Measurements from ENCODE around the gene SNX21.

The SNX21 gene

DNA sequence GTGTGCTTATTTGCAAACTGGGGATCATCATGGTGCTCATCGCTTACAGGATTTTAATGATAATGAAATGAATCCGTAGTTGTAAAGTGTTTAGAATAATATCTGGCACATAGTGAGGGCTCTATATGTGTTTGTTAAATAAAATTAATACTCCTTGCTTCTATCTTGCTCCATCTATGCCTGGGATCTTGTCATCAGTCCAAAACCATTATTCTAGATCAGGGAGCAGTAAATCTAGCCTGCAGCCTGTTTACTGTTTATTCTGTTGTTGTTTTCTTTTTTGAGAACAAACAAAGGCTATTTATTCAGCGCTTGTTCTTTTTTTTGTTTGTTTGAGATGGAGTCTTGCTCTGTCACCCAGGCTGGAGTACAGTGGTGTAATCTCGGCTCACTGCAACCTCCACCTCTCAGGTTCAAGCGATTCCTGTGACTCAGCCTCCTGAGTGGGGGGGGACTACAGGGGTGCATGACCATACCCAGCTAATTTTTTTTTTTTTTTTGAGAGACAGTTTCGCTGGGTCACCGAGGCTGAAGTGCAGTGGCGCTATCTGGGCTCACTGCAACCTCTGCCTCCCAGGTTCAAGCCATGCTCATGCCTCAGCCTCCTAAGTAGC is 15.5 kb downstream of the SNX21 start:
- no peaks in the 10 kb centered on the region for H3K27me3 Mint-ChIP-seq
- intact Hi-C loops (cut with micrococcal nuclease) = no loop called here

DNA sequence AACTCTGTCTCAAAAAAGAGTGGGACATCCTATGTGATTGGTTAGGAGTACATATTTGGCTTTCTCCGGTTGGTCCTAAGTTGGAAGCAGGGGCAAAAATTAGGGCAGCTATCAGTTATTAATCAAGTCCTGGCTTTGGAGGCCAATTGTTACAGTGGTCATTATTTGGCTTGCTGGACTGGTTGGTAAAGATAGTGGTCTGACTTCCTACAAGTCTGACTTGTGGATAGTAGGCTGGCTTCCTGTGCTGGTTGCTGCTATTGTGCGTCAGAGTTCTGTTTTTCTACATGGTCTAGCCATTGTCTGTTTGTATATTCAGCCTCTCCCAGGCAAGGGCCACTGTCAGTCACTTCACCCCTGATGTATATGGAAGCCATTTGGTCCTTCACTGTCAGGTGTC is 16.6 kb downstream of the SNX21 start:
- H3K9me3 Mint-ChIP-seq = no peaks in the 10 kb centered on the region
- H3K27ac Mint-ChIP-seq = no peak overlapping the region
- no peak overlapping the region for H3K4me3 Mint-ChIP-seq
- intact Hi-C loops (cut with micrococcal nuclease) = no loop called here
- peaks cover 99% of the 10 kb centered on the region for H3K36me3 Mint-ChIP-seq (ENCODE audit: low read depth)
- H3K27me3 Mint-ChIP-seq = no peaks in the 10 kb centered on the region
- H3K4me1 Mint-ChIP-seq (ENCODE audit: low read depth) = peaks cover 10% of the 10 kb centered on the region

More for the DNA sequence above, 15.5 kb downstream of the SNX21 start:
- Mint-ChIP-seq H3K27ac (no peak overlapping the region), H3K4me1 (ENCODE audit: low read depth) (no peaks in the 10 kb centered on the region), H3K9me3 (no peaks in the 10 kb centered on the region), H3K36me3 (ENCODE audit: low read depth) (peaks cover 99% of the 10 kb centered on the region), H3K4me3 (no peak overlapping the region)

DNA sequence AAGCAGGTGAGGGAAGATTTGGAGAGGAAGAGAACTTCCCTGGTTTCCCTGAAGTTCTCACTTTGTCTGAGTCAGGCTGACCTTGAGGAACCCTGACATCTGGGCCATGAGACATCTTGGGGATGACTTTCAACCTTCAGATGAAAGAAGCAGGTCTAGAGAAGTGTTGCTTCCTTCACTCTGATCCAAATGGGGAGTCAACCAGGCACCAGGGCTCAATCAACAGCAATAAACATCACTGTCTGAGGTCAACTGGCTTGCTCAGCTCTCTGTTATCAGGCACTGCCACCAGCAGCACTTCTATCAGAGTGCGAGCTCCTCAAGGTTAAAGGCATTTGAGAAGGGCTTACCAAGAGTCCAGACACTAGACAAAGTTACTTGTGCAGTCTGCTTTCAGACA is 17.3 kb downstream of the SNX21 start:
- Mint-ChIP-seq H3K9me3 (no peaks in the 10 kb centered on the region), H3K27me3 (no peaks in the 10 kb centered on the region), H3K4me3 (no peak overlapping the region), H3K36me3 (ENCODE audit: low read depth) (peaks cover 94% of the 10 kb centered on the region), H3K4me1 (ENCODE audit: low read depth) (peaks cover 14% of the 10 kb centered on the region), H3K27ac (no peak overlapping the region)
- intact Hi-C loops (cut with micrococcal nuclease) = no loop called here

DNA sequence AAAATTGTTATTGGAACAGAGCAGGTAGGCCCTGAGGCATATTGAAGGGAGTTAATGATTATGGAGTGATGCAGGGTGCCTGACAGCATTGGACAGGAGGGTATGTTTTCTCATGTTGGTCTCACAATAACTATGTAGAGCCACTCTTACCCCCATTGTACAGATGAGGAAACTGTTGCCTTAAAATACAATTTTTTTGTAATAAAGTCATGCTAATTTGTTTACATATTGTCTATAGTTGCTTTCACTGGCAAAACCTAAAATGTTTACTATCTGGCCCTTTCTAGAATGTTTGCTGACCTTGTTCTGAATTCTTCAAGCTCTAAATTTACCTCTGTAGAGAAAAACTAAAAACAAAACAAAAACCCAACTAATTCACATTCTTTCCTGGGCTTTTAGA is 17.9 kb downstream of the SNX21 start:
- no peak overlapping the region for H3K4me3 Mint-ChIP-seq

DNA sequence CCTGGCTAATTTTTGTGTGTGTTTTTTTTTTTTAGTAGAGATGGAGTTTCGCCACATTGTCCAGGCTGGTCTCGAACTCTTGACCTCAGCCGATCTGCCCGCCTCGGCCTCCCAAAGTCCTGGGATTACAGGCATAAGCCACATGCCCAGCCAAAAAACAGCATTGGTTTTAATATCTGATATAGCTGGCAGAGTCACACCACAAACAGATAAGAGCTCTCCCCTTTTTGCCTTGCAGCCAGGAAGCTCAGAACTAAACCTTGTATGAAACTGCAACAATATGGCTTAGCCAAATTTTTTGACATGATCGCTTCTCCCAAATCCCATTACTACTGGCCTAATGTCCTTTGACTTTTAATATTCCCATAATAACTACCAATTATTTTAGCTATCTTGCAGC is 18.7 kb downstream of the SNX21 start:
- Mint-ChIP-seq H3K27me3 (no peaks in the 10 kb centered on the region), H3K4me3 (no peak overlapping the region), H3K9me3 (no peaks in the 10 kb centered on the region), H3K27ac (no peak overlapping the region), H3K4me1 (ENCODE audit: low read depth) (peaks cover 23% of the 10 kb centered on the region), H3K36me3 (ENCODE audit: low read depth) (peaks cover 89% of the 10 kb centered on the region)
- intact Hi-C loops (cut with micrococcal nuclease) = no loop called here

More for the DNA sequence above, 17.9 kb downstream of the SNX21 start:
- Mint-ChIP-seq H3K36me3 (ENCODE audit: low read depth) (peaks cover 89% of the 10 kb centered on the region), H3K4me1 (ENCODE audit: low read depth) (peaks cover 20% of the 10 kb centered on the region), H3K9me3 (no peaks in the 10 kb centered on the region), H3K27me3 (no peaks in the 10 kb centered on the region), H3K27ac (no peak overlapping the region)
- intact Hi-C loops (cut with micrococcal nuclease) = no loop called here

DNA sequence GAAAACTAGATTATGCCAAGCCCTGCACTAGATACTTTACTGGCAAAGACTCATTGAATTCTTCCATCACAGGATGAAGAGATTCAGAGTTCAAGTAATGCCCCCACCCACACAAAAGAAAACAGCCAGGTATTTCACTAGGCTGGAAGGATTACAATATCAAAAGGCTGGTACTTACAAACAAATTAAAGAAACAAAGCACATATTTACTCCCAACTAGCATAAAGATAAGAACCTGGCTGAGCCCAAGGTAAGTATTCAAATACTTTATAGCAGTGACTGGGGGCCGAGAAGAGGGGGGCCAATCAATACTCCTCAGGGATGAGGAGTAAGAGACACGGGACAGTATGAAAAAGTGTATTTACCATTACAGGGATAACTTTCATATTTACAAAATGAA is 19.9 kb downstream of the SNX21 start:
- peaks cover 33% of the 10 kb centered on the region for H3K4me1 Mint-ChIP-seq (ENCODE audit: low read depth)
- intact Hi-C loops (cut with micrococcal nuclease) = no loop called here
- no peak overlapping the region for H3K4me3 Mint-ChIP-seq
- no peaks in the 10 kb centered on the region for H3K9me3 Mint-ChIP-seq
- no peak overlapping the region for H3K27ac Mint-ChIP-seq
- peaks cover 82% of the 10 kb centered on the region for H3K36me3 Mint-ChIP-seq (ENCODE audit: low read depth)
- H3K27me3 Mint-ChIP-seq = no peaks in the 10 kb centered on the region

DNA sequence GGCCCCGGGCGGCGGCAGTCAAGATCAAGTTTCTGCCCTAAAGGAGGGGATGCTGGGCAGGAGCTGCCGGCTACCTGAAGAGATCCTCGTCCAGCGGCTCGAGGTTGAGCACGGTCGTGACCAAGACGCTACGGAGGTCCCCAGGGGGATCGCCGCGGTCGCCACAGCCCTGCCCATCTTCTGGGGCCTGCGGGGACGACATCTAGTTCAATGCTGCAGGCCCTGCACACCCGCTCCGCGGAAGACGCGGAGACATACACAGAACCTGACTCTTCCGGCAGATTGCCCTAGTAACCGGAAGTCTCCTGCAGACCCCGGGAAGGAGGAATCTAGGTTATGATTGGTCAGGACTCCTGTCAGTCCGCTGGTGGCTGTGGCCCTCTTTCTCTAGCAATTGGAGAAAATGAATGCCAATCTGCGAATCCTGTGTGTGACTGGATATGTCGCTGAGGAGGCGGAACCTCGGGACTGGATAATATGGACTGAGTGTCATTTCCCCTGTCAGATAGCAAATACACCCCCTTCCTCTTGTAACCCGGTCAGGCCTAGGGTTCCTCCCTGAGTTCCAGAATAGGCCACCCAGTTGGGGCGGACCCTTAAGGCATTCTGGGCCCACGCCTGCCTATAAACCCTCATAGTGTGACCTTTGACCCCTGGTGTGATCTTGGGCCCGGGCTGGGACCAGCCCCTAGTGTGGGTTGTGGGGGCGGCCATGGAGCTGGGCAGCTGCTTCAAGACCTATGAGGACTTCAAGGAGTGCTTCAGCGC is 23.7 kb downstream of the SNX21 start, which contains the start of the genes ACOT8 and ZSWIM3:
Gene ACOT8, minus strand, starts transcription at position 279 of the 768 bp plus-strand sequence. Its CDS starts 77 bp downstream, at position 202.
Gene ZSWIM3, plus strand, starts transcription at position 501 of the 768 bp plus-strand sequence. Its CDS starts 212 bp downstream, at position 713.
- peak within 1 kb of the TSS; percentile 91 for H3K4me3 Mint-ChIP-seq
- no peaks in the 10 kb centered on the region for H3K9me3 Mint-ChIP-seq
- H3K27ac Mint-ChIP-seq = peak within 1 kb of the TSS; percentile 96
- H3K27me3 Mint-ChIP-seq = no peaks in the 10 kb centered on the region
- H3K4me1 Mint-ChIP-seq (ENCODE audit: low read depth) = peaks cover 59% of the 10 kb centered on the region
- peaks cover 44% of the 10 kb centered on the region for H3K36me3 Mint-ChIP-seq (ENCODE audit: low read depth)
- intact Hi-C loops (cut with micrococcal nuclease) = loop anchor here (1.0 to 2.0 kb wide), 2 partner anchors 44 to 78 kb away; partner anchors contain the start of gene UBE2C

DNA sequence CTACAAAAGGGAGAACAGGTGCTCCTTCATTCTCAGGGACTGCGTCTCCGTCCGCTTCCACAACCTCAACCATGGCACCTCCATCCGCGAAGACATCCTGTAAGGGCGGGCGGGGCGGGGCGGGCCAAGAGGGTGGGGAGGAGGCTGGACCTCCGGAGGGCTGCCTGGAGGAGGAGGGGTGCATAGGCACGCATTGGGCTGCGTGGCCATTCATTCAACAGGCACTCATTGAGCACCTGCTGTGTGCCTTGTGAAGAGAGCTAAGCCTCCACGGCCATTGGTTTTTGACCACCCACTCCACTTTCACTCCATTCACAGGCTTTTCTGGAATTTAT is 24.2 kb downstream of the SNX21 start:
- peak overlapping the region; percentile 96 for H3K27ac Mint-ChIP-seq
- H3K4me3 Mint-ChIP-seq = peak overlapping the region; percentile 91
- peaks cover 59% of the 10 kb centered on the region for H3K4me1 Mint-ChIP-seq (ENCODE audit: low read depth)
- no peaks in the 10 kb centered on the region for H3K27me3 Mint-ChIP-seq
- peaks cover 39% of the 10 kb centered on the region for H3K36me3 Mint-ChIP-seq (ENCODE audit: low read depth)
- intact Hi-C loops (cut with micrococcal nuclease) = loop anchor here (1.0 to 2.0 kb wide), 2 partner anchors 45 to 77 kb away; partner anchors contain the start of gene UBE2C
- no peaks in the 10 kb centered on the region for H3K9me3 Mint-ChIP-seq

DNA sequence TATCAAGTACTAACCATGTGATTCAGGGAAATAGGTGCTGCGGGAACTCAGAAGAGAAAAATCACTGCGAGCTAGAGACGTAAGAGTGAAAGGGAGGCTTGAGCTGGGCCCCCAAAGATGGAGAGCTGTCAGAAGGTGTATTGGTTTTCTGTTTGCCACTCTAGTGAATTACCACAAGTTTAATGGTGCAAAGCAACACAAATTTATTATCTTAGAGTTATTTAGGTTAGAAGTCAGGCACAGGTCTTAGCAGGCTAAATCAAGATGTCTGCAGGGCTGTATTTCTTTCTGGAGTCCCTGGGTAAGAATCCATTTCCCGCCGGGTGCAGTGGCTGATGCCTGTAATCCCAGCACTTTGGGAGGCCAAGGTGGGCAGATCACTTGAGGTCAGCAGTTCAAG is 26.3 kb downstream of the SNX21 start:
- intact Hi-C loops (cut with micrococcal nuclease) = no loop called here
- Mint-ChIP-seq H3K36me3 (ENCODE audit: low read depth) (peaks cover 19% of the 10 kb centered on the region), H3K4me1 (ENCODE audit: low read depth) (peaks cover 52% of the 10 kb centered on the region), H3K27me3 (no peaks in the 10 kb centered on the region), H3K9me3 (no peaks in the 10 kb centered on the region), H3K4me3 (no peak overlapping the region), H3K27ac (no peak overlapping the region)

DNA sequence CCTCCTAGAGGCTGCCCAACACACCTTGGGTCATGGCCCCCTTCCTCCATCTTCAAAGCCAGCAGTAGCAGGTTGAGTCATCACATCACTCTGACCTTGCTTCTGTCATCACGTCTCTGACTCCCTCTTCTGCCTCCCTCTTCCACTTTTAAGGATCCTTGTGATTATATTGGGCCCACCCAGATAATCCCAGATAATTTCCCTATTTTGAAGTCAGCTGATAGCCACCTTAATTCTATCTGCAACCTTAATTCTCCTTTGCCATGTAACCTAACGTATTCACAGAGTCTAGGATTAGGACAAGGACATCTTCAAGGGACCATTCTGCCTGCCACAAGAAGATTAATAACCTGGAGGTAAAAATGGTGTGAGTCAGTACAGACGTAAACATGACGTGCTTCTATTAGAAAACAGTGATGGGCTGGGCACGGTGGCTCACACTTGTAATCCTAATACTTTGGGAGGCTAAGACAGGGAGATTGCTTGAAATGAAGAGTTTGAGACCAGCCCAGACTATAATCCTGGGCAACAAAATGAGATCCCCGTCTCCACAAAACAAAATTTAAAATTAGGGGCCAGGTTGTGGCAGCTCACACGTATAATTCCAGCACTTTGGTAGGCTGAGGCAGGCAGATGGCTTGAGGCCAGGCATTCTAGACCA is 27.1 kb downstream of the SNX21 start:
- H3K4me3 Mint-ChIP-seq = no peak overlapping the region
- peaks cover 14% of the 10 kb centered on the region for H3K36me3 Mint-ChIP-seq (ENCODE audit: low read depth)
- H3K27me3 Mint-ChIP-seq = no peaks in the 10 kb centered on the region
- peaks cover 51% of the 10 kb centered on the region for H3K4me1 Mint-ChIP-seq (ENCODE audit: low read depth)
- no peak overlapping the region for H3K27ac Mint-ChIP-seq
- H3K9me3 Mint-ChIP-seq = no peaks in the 10 kb centered on the region
- intact Hi-C loops (cut with micrococcal nuclease) = no loop called here

DNA sequence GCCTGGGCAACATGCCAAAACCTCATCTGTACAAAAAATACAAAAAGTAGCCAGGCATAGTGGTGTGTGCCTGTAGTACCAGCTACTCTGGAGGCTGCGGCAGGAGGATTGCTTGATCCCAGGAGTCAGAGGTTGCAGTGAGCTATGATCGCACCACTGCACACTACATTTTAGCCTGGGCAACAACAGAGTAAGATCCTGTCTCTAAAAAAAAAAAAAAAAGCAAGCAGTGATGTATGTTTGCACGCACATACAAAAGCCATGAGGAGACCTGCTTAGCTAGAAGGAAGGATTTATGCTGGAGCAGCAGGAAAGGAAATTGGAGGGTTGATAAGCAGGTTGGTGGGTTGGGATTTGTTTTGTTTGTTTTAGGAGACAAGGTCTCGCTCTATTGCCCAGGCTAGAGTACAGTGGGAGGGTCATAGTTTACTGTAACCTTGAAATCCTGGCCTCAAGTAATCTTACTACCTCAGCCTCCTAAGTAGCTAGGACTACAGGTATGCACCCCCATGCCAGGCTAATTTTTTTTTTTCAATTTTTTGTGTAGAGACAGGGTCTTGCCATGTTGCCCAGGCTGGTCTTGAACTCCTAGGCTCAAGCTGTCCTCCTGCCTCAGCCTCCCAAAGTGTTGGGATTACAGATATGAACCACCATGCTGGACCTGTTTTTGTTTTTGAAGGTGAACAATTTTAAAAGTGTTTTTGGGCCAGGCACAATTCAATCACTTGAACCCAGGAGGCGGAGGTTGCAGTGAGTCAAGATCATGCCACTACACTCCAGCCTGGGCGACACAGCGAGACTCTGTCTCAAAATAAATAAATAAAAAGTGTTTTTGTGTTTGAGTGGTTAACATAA is 27.8 kb downstream of the SNX21 start:
- Mint-ChIP-seq H3K4me3 (no peak overlapping the region), H3K4me1 (ENCODE audit: low read depth) (peaks cover 45% of the 10 kb centered on the region), H3K27me3 (no peaks in the 10 kb centered on the region), H3K27ac (no peak overlapping the region), H3K36me3 (ENCODE audit: low read depth) (peaks cover 15% of the 10 kb centered on the region), H3K9me3 (no peaks in the 10 kb centered on the region)
- intact Hi-C loops (cut with micrococcal nuclease) = no loop called here

DNA sequence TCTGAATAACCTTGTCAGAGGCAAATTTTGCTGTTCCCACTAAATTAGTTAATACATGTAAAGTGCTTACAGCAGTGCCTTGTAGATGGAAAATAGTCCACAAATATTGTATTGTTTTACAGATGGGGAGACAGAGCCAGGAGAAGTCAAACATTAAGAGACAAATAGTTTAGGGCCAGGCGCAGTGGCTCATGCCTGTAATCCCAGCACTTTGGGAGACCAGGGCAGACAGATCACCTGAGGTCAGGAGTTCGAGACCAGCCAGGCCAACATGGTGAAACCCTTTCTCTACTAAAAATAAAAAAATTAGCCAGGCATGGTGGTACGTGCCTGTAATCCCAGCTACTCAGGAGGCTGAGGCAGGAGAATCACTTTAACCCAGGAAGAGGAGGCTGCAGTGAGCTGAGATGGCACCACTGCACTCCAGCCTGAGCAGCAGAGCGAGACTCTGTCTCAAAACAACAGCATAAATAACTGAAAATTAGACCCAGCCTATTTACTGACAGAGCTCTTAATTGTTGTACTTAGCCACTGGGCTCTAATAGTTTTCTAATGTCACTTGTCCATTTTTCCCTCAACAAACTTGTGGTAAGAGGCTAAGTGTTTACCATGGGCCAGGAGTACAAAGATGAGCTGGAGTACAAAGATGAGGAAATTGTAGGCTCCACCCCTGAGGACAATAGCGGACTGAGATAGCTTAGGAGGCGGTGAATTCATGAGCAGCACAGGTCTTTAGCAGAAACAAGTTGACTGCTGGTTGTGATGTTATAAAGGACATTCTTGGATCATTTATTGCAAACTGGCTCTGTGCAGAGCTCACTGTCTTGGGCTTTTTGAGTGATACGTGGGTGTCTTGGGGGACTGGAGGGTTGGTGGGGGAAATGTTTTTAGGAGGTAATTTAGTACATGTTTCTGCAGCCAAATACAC is 30.2 kb downstream of the SNX21 start:
- Mint-ChIP-seq H3K27ac (no peak overlapping the region), H3K4me3 (no peak overlapping the region), H3K9me3 (no peaks in the 10 kb centered on the region), H3K27me3 (no peaks in the 10 kb centered on the region), H3K36me3 (ENCODE audit: low read depth) (peaks cover 7% of the 10 kb centered on the region), H3K4me1 (ENCODE audit: low read depth) (peaks cover 28% of the 10 kb centered on the region)
- intact Hi-C loops (cut with micrococcal nuclease) = no loop called here

DNA sequence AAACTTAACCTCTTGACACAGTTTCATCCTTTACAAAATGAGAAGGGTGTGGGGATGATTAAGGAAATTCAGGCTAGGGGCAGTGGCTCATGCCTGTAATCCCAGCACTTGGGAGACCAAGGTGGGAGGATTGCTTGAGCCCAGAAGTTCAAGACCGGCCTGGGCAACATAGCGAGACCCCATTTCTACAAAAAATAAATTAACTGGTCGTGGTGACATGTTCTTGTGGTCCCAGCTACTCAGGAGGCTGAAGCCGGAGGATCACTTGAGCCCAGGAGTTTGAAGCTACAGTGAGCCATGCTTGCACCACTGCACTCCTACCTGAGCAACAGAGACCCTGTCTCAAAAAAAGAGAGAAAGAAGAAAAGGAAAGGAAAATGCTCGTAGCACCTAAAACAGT is 32.9 kb downstream of the SNX21 start:
- peaks cover 7% of the 10 kb centered on the region for H3K4me1 Mint-ChIP-seq (ENCODE audit: low read depth)
- H3K9me3 Mint-ChIP-seq = no peaks in the 10 kb centered on the region
- H3K36me3 Mint-ChIP-seq (ENCODE audit: low read depth) = peaks cover 7% of the 10 kb centered on the region
- intact Hi-C loops (cut with micrococcal nuclease) = no loop called here
- H3K4me3 Mint-ChIP-seq = no peak overlapping the region
- H3K27ac Mint-ChIP-seq = no peak overlapping the region
- no peaks in the 10 kb centered on the region for H3K27me3 Mint-ChIP-seq
